Glomerular visceral epithelial cell (primary cell): ENCODE results near the gene LPO.

ENCODE experiments used
- DNase-seq: peaks from one replicate; pipeline ENCODE4 v3.0.0-alpha.2; 2016; ENCODE audit errors: extremely low spot score

Gene LPO

DNA sequence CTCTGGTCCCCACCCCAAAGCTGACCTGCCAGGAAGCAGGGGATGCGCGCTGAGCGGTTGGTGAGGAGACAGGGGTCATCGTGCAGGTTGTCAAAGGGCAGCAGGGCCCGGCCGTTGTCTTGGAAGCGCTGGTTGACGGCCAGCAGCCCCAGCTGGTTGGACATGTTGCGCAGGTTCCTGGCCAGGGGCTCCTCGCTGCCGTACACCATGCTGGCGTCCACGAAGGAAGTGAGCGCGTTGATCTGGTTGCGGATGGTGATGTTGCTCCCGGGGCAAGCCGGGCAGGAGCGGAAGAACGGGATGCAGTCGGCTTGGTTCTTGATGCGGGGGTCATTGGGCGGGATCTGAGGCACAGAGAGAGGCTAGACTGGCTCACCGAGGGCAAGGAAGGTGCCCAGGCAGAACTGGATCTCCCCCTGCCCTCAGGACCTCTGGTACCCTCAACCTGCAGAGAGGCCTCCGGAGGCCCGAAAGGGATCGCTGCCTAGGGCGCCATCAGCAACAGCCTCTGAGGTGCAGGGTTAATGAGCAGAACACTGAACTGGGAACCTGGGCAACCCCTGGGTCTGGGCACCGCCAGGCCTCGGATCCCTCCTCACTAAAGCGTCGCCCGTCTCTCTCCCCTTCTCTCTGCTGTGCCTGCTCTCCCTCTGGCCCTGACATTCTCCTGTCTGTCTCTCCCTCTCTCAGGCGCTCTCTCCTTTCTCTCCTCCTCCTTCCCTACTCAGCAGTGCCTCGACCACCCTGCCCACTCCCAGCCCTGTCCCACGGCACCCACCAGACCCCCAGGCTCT is 39.6 kb downstream of the LPO start:
- no peak for DNase-seq

GRCh38 chr17:58278661-58279015 is 40.3 kb downstream of the LPO start:
- DNase-seq = no peak

- DNase-seq = no peak
Observed at GRCh38 chr17:58279016-58279711, 40.8 kb downstream of the LPO start.

- DNase-seq = no peak
Observed at GRCh38 chr17:58279736-58280479, 41.5 kb downstream of the LPO start.

- no peak for DNase-seq
Observed at GRCh38 chr17:58280480-58281217, 42.3 kb downstream of the LPO start, which contains the start of gene MPO. Gene MPO (minus strand): TSS chr17:58280935. CDS start chr17:58280758, 177 bp downstream.

- no peak for DNase-seq
Observed at GRCh38 chr17:58281511-58282011, 43.2 kb downstream of the LPO start.

DNA sequence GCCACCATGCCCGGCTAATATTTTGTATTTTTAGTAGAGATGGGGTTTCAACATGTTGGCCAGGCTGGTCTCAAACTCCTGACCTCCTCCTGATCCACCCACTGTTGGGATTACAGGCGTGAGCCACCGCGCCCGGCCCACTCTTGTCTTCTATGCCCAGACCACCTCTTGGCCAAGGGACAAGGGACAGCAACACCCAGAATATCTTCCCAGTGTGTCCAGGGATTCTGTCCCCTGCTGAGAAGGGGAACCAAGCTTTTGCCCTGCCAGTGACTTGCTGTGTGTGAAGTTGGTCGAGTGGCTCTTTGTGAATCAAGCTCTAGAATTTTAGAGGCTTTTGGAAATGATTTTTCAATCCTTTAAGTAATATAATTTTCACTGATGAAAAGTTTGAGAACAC is 44.1 kb downstream of the LPO start:
- DNase-seq = no peak

DNA sequence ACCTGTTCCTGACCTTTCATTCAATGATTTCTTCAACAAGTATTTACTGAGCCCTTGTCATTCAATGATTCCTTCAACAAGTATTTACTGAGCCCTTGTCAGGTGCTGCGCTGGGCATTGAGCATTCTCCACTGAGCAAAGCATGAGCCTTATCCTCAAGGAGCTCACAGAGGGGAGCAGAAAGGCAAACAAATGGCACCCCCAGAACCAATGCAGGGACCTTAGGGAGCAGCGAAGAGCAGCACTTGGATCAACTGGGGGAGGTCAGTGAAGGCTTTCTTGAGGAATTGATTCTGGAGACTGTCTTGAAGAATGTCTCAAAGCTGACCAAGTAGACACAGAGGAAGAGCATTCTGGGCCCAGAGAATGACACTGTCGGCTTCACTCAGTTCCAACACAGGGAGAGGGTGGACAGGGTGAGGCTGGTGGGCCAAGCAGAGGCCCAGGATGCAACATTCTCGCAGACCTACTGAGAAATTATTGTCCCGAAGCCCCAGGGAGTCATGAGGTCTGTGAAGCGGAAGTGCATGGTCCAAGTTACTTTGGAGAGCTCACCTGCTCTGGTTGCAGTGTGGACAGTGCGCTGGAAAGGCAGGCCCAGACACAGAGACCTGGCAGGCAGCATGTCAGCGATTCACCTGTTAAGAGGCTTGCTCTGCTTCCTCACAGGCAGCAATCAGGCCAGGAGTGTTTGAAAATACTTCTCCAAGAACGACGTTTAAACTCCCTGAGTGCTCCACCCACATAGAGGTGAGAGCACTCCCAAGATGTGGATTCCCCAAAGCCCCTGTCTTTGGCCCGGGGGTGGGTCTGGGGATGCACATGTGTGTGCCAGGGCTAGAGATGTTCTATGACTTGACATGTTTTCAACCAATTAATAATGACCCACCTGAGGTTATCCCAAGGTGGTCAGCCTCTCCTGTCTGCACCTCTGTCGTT is 45.6 kb downstream of the LPO start:
- DNase-seq = no peak

DNA sequence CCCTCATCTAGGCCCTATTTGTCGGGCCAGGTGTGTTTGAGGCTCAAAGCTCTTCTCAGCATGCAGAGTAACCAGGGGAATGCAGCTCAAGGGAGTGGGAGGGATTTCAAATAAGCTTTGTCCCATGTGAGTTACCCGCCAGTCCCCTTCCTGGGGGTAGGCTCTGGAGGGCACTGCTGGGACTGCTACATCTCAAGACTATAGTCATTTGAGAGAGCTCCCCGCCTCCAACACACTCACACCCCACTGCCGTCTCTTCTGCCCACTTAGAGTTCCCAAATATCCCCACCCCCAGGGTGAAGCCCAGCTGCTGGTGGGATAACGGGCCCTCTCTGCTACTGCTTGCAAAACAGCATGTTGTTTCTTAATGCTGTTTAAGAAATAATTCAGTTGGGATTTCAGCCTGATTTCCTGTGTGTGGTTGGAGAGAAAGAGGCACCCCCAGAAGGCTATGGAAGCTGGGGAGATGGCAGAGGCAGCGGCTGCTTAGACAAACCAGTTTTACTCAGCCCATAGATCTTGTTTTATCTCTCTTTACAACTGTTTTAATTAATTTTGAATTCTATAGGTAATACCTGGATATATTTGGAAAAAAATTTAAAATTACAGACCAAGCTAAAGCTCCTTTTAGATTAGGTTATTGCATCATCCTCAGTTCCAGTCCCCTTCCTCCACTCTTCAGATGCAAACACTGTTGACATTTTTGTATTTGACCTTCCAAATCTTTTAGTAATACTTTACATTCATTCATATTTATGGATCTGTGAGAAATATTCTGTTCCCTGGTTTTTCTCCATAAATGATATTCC is 46.4 kb downstream of the LPO start:
- no peak for DNase-seq

GRCh38 chr17:58285422-58285810 is 47.0 kb downstream of the LPO start:
- DNase-seq = no peak

DNA sequence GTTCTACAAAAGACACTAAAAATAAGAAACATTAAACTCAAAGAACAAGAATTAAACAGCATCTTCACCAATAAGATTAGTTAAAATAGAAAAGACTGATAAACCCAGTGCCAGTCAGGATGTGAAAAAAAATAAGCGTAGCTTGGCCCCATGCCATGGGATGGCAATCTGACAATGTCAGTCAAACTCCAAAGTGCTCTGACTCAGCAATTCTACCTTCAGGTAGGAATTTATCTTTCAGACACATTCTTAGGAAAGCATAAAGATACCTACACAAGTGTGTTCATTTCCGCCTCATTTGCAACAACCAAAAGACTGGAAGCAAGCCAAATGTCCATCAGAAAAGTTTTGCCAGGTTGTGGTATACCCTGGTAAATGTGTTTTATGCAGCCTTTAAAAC is 51.5 kb downstream of the LPO start:
- peak; percentile 9 for DNase-seq

DNA sequence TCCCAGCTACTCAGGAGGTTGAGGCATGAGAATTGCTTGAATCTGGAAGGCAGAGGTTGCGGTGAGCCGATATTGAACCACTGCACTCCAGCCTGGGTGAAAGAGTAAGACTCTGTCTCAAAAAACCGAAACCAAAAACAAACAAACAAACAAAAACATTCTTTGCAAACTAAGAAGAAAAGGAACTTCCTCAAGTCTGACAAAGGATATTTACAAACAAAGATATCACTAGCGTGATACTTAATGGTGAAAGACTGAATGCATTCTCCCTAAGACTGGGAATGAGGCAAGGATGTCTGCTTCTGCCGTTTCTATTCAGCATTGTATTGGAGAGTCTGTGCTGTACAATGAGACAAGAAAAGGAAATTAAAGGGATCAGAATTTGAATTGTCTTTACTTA is 52.9 kb downstream of the LPO start:
- no peak for DNase-seq

GRCh38 chr17:58294034-58294433 is 55.6 kb downstream of the LPO start:
- DNase-seq = no peak

- no peak for DNase-seq
Observed at GRCh38 chr17:58300336-58300735, 62.0 kb downstream of the LPO start.

DNA sequence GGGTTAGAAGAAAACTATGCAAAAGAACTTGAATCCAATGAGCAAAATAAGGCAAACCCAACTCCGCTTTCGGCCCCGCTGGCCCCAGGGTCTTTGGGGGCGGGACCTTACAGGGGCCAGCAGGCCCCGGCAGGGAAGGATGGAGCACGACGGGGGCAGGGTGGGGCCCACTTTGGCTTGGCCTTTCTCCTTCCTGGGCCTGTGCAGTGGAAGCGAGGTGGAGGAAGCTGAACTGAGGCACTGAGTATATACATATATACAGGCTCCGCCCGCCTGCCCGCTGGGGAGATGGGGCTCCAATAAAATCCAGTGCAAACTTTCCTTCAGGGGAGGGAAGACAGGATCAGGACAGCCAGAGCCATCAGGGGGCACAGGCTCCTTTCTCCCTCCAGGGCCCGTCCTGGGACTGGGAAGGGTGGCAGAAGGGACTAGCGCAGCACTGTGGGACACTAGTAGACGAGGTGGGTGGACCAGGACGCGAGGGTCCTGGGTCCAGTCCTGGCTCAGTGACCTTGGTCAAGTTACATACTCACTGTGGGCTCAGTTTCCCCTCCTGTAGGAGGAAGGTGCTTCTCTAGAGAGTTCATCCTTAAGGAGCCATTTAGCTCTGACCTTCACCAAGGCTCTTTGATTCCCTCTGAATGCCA is 63.2 kb downstream of the LPO start:
- no peak for DNase-seq

DNA sequence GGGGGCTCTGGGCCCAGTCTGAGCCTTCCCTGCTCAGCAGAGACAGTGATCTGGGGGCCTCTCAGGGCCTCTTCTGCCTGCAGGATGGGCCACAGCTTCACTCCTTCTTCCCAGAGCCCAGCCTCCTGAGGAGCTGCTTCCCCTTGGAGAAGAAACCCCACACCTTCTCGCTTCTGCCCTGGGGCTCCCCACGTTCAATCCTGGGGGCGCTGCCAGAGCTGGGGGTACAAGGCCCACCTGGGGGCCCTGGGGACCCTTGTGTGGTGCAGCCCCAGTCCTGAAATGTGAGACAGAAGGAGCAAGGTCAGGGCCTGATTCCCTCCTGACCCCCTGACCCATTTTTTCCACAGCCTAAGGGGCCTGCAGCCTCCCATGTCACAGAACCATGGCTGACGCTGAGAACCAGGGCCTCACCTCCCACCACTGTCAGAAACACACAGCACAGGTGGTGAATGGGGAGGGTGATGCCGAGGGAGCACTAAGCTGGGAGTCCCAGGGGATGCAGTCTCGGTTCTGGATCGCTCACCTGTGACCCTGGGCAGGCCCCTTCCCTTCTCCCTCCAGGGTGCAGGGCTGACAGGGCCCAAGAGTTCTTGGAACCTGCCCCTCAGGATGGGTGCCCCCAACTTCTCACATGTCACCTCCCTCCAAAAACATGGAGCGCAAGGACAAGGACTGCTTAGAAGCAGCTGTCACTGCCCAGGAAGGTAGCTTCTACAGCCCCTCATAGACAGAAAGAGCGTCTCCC is 64.0 kb downstream of the LPO start:
- no peak for DNase-seq

DNA sequence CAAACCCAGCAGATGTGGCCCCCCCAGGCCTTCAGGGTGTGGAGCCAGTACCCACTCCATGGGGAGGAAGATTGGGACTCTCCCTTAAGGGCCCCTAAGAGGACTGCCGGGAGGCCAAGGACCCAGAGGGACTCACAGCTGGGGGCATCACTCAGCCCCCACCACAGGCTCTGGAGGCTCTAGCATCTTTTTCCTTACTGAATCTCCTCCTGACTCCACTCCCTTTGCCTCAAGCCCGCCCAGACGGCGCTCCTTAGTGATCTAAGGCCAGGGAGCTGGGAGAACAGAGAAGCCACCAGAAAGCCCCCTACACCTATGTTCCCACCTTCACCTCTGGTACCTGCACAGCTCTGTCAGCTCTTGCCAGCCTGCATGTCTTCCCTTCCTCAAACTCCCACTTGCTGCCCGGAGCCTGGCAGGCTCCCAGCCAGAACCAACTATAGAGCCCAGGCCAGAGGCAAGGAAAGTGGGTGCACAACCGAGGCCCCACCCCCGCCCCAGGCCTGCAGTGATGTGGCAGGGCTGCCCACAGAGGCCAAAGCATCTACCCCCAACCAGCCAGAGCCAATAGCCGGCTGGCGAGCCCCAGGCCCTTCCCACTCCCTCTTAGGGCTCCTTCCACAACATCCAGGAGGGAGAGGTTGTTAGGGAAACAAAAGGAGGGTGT is 64.7 kb downstream of the LPO start:
- no peak for DNase-seq
